ENCODE results near the gene XK. TPM values are rescaled to one million over a fixed set of nuclear protein-coding genes. Genes with fewer than 3 reads are reported as not detected.

The XK gene
- total and polyA plus RNA-seq, 10 of the 15 experiments (the other 5 are each of a cell fraction or from before 2014, with no cell fraction given): not detected

GRCh38 chrX:37752281-37752680 lies 66.7 kb downstream of the XK start:
- intact Hi-C loops (cut with micrococcal nuclease; ENCODE audit: unreplicated experiment) (no loop called here), in situ Hi-C loops (cut with MboI) (no loop called here)
- H3K9ac ChIP-seq (ENCODE audit: control insufficient read depth, insufficient read depth, low read length): no peak overlapping the region
- DNase-seq (ENCODE audit: low read depth, low spot score): no peak
- no peaks in the 10 kb centered on the region for H3K9me3 ChIP-seq (replicated peaks; ENCODE audit: control insufficient read depth, insufficient read depth, low read length)
- no TSS peak for BruUV-seq (replicated peaks)
- POLR2A ChIA-PET: interaction anchor here (0.6 kb wide), 1 partner anchor 67 kb away, joined by 5 read pairs; no protein-coding TSS in a partner anchor
- WGBS (ENCODE audit: insufficient coverage, insufficient replicate concordance, low lambda C conversion rate, missing lambda C conversion rate): 67% methylated on average over 2 of the region's 2 CpGs
- SMC1A ChIA-PET (ENCODE audit: uncharacterized antibody, unreplicated experiment): interaction anchor here (2.3 to 4.6 kb wide), 3 partner anchors 11 to 32 kb away, joined by 7 to 72 read pairs (median 17); partner anchors contain the start of gene CYBB
- ATAC-seq: no peak
- no peak overlapping the region for H3K27ac ChIP-seq (ENCODE audit: control insufficient read depth, insufficient read depth)
- H3K27me3 ChIP-seq (replicated peaks in 1 of 2; ENCODE audit: control insufficient read depth in 2 of 2, insufficient read depth in 2 of 2, low read length in 1 of 2): no peaks in the 10 kb centered on the region
- H3K4me3 ChIP-seq: no peak overlapping the region
- H3K4me1 ChIP-seq (ENCODE audit: control insufficient read depth, insufficient read depth, low read length): peaks cover 27% of the 10 kb centered on the region
- H3K36me3 ChIP-seq (ENCODE audit: control insufficient read depth in 2 of 2, insufficient read depth in 2 of 2, low read length in 1 of 2): no peaks in the 10 kb centered on the region
- no peak for FAIRE-seq
- H3K4me2 ChIP-seq (ENCODE audit: control insufficient read depth, insufficient read depth): no peak overlapping the region
- H2AFZ ChIP-seq (ENCODE audit: control insufficient read depth, low read depth, low read length): no peak overlapping the region
- TF ChIP-seq ZBTB11 (CRISPR knock-in tag; IDR thresholded peaks at IDR 0.05): no peak
- no peak for TF ChIP-seq MTA2 (IDR thresholded peaks at IDR 0.05; ENCODE audit: low read depth)
- no peak for TF ChIP-seq SRF (IDR thresholded peaks at IDR 0.05; ENCODE audit: low read depth in 2 of 2, low read length in 2 of 2)
- no peak for TF ChIP-seq E4F1 (IDR thresholded peaks at IDR 0.05; ENCODE audit: borderline replicate concordance, partially characterized antibody)
- TF ChIP-seq ATF2 (IDR thresholded peaks at IDR 0.05; ENCODE audit: low read length): no peak
- no peak for TF ChIP-seq ZZZ3 (IDR thresholded peaks at IDR 0.05; ENCODE audit: control insufficient read depth, insufficient read length, low read depth)
- TF ChIP-seq STAT1 (conservative IDR thresholded peaks at IDR 0.05): no peak
- TF ChIP-seq IKZF2 (IDR thresholded peaks at IDR 0.05): no peak
- no peak for TF ChIP-seq HDAC6 (IDR thresholded peaks at IDR 0.05; ENCODE audit: unreplicated experiment)
- no peak for TF ChIP-seq KDM1A (IDR thresholded peaks at IDR 0.05; ENCODE audit: borderline replicate concordance)
- no peak for TF ChIP-seq RELB (IDR thresholded peaks at IDR 0.05; ENCODE audit: low read depth)
- no peak for TF ChIP-seq SUPT20H (IDR thresholded peaks at IDR 0.05; ENCODE audit: borderline replicate concordance, control insufficient read depth, low read depth, low read length)
- RAD21 ChIA-PET (ENCODE audit: unreplicated experiment): interaction anchor here (0.9 kb wide), 1 partner anchor 10 kb away, joined by 3 read pairs; no protein-coding TSS in a partner anchor
- H4K20me1 ChIP-seq (ENCODE audit: control insufficient read depth, insufficient read depth): no peaks in the 10 kb centered on the region
- H3K79me2 ChIP-seq (ENCODE audit: control insufficient read depth, insufficient read depth, low read length): no peaks in the 10 kb centered on the region
- CTCF ChIA-PET: interaction anchor here (2.4 to 6.1 kb wide), 3 partner anchors 8 to 73 kb away, joined by 9 to 43 read pairs (median 16); partner anchors contain the start of gene CYBB
